Measurements from ENCODE around the gene PMEL. TPM values are rescaled to one million over a fixed set of nuclear protein-coding genes. Genes with fewer than 3 reads are reported as not detected.

PMEL gene
- total and polyA plus RNA-seq, 2 of the 8 experiments (the other 6 are each of a cell fraction or from before 2014, with no cell fraction given) = 120 to 382 TPM

DNA sequence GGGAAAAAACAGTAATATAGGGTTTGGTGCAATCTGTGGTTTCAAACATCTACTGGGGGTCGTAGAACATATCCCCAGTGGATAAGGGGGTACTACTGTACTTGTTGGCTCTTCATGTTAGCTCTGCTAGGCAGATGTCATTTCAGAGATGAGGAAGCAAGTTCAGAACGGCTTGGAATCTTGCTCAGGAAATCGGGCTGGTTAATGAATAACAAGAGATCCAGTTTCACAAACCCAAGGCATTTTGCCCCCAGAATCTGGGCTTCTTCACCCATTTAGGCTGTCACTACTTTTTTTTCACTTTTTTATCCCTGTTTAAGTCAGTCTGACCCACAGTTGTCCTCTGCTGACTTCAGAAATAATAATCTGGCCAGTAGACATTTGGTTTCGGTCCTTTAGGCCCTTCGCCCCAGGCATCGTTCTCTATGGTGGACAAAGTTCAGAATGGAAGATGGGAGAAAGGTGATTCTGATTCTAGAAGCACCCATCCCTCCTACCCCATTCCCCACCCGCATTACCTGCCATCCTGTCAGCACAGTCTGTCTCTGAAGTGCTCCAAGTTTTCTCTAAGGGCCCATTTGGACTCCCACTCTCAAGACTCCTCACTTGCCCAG lies 35.8 kb upstream of the PMEL start:
- no peak for DNase-seq (ENCODE audit: low read depth in 1 of 2, low spot score in 2 of 2)
- no peak overlapping the region for H3K9ac ChIP-seq (replicated peaks in 1 of 4; ENCODE audit: extremely low read depth in 1 of 4, low read depth in 3 of 4, low read length in 3 of 4)
- H3K4me3 ChIP-seq (ENCODE audit: extremely low read depth in 1 of 4, insufficient read depth in 2 of 4, low read depth in 3 of 4, low read length in 4 of 4) = no peak overlapping the region
- H2BK15ac ChIP-seq (ENCODE audit: low read length) = no peak overlapping the region
- no peak overlapping the region for H4K8ac ChIP-seq (ENCODE audit: extremely low read depth, insufficient read depth, low read length)
- no peak overlapping the region for H4K91ac ChIP-seq (replicated peaks; ENCODE audit: insufficient read length, low read length)
- H2BK5ac ChIP-seq (ENCODE audit: low read depth, low read length) = no peak overlapping the region
- H3K4me2 ChIP-seq (ENCODE audit: insufficient read depth in 1 of 2, low read depth in 2 of 2, low read length in 2 of 2) = no peak overlapping the region
- H3K79me1 ChIP-seq (ENCODE audit: low read depth, low read length) = no peaks in the 10 kb centered on the region; the same call in 1 of the 2 replicates
- peaks cover 0 to 20% (median 5%) of the 10 kb centered on the region in 4 experiments; a peak in 5 of 8 replicates for H3K36me3 ChIP-seq (ENCODE audit: control insufficient read depth in 2 of 4, insufficient read depth in 4 of 4, low read length in 3 of 4)
- H3K79me2 ChIP-seq (ENCODE audit: control insufficient read depth in 1 of 2, insufficient read depth in 2 of 2, low read length in 2 of 2) = no peaks in the 10 kb centered on the region; a peak in 1 of 4 replicates
- H4K5ac ChIP-seq (ENCODE audit: insufficient read length, low read depth, low read length) = no peak overlapping the region
- H3K9me3 ChIP-seq (ENCODE audit: insufficient read depth in 2 of 2, low read depth in 1 of 2, low read length in 1 of 2) = no peaks in the 10 kb centered on the region
- no peak overlapping the region for H2BK12ac ChIP-seq (ENCODE audit: low read depth, low read length)
- peaks cover 0 to 4% (median 0%) of the 10 kb centered on the region in 4 experiments; a peak in 2 of 7 replicates for H3K4me1 ChIP-seq (replicated peaks in 1 of 4; ENCODE audit: control insufficient read depth in 3 of 4, insufficient read depth in 4 of 4, low read length in 3 of 4)
- H3K23ac ChIP-seq (ENCODE audit: insufficient read length) = no peak overlapping the region
- no peak overlapping the region for H3K14ac ChIP-seq (ENCODE audit: insufficient read length)
- H3K18ac ChIP-seq (ENCODE audit: extremely low read depth, low read length) = no peak overlapping the region
- no peak overlapping the region for H2AFZ ChIP-seq (ENCODE audit: low read length)
- TF ChIP-seq BCL11A (IDR thresholded peaks at IDR 0.05; ENCODE audit: low read depth in 2 of 2, low read length in 2 of 2) = no peak
- TF ChIP-seq POLR2AphosphoS5 (IDR thresholded peaks at IDR 0.05; ENCODE audit: low read depth, low read length) = no peak
- ChIA-PET POLR2A (ENCODE audit: partially characterized antibody) (interaction anchor here (1.0 kb wide), 1 partner anchor 18 kb away, joined by 3 read pairs; no protein-coding TSS in a partner anchor), CTCF (ENCODE audit: partially characterized antibody) (interaction anchor here (0.5 to 13.5 kb wide), 2 partner anchors 20 to 216 kb away, joined by 3 to 256 read pairs; partner anchors contain the start of gene IKZF4)
- H3K27me3 ChIP-seq (replicated peaks in 1 of 4; ENCODE audit: control insufficient read depth in 3 of 4, extremely low read depth in 1 of 4, insufficient read depth in 3 of 4, low read length in 3 of 4) = no peaks in the 10 kb centered on the region
- H3K56ac ChIP-seq (replicated peaks; ENCODE audit: insufficient read length, low read depth, low read length) = no peak overlapping the region
- 89% methylated on average over 7 of the region's 7 CpGs; no CpG with 5 or more reads in 1 of the 2 experiments for WGBS, 2 experiments (ENCODE audit: extremely low coverage in 1 of 2, insufficient coverage in 1 of 2, insufficient read length in 1 of 2, insufficient replicate concordance in 2 of 2, low coverage in 1 of 2, low lambda C conversion rate in 2 of 2, missing lambda C conversion rate in 1 of 2)
- no peaks in the 10 kb centered on the region for H4K20me1 ChIP-seq (replicated peaks in 1 of 2; ENCODE audit: control insufficient read depth in 1 of 2, insufficient read depth in 2 of 2, low read length in 2 of 2)
- no peak for FAIRE-seq
- H2BK20ac ChIP-seq (ENCODE audit: low read length) = no peak overlapping the region
- H3K23me2 ChIP-seq (ENCODE audit: low read depth, low read length) = peaks cover 8% of the 10 kb centered on the region
- no peak overlapping the region for H3K27ac ChIP-seq (ENCODE audit: low read depth, low read length)
- H2AK5ac ChIP-seq (ENCODE audit: low read depth, low read length) = no peak overlapping the region
- no peak overlapping the region for H2BK120ac ChIP-seq (replicated peaks; ENCODE audit: low read depth, low read length)
- H3K4ac ChIP-seq (replicated peaks; ENCODE audit: insufficient read length, low read depth, low read length) = no peak overlapping the region

Measured in H1 (cell line).